Activated T-cell treated with anti-CD3 and anti-CD28 coated beads for 1 hour (primary cell): Measurements from ENCODE around the gene ADAMTS12.

Experiments used
- DNase-seq: peaks from one replicate; pipeline ENCODE4 v3.0.0-alpha.2; 2020; ENCODE audit warnings: low read depth

ADAMTS12 gene

DNA sequence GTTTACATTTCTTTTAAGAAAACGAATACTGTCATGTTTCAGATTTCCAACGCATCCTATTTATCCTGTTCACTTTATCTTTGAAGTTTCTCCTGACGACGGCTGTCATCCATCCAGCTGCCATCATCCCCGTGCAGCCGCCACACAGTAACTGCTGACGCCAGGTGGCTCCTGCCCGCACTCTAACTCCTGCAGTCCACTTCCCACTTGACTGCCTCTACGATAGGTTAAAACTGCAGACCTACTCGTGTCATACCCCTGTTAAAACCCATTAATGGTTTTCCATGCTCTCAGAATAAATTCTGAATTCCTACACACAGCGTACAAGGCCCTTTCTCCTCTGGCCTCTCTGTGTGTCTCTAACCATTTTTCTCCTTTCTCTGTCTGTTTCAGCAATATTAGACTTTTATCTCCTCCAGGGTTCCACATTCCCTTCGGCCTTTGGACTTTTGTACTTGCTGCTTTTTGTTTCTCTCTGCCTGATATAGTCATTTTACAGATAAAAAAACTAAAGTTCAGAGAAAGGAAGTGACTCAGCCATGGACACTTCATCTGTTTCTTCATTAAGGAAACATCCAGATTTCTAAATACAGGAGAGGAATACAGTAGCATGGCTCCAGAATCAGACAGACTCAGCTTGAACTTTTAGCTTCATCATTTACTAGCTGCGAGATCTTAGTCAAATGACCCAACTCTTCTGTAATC, 84.9 kb downstream of the ADAMTS12 start:
- DNase-seq: no peak

DNA sequence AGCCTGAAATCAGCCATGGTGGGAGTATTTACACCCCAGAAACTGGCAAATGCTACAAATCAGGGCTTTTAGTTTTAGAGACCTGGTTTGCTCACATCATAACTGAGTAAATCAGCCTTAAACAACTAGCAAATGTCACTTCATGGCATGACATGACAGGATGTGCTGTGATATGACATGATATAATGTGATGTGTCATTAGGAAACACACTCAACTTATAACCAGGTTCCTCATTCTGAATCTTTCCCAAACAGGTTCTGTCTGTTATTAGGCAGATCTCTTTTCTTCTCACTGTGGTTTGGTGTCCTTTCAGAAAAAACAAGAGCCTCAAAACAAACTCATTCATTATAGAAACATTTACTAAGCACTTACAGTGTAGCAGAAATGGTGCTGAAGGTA, 90.5 kb downstream of the ADAMTS12 start:
- DNase-seq: no peak

DNA sequence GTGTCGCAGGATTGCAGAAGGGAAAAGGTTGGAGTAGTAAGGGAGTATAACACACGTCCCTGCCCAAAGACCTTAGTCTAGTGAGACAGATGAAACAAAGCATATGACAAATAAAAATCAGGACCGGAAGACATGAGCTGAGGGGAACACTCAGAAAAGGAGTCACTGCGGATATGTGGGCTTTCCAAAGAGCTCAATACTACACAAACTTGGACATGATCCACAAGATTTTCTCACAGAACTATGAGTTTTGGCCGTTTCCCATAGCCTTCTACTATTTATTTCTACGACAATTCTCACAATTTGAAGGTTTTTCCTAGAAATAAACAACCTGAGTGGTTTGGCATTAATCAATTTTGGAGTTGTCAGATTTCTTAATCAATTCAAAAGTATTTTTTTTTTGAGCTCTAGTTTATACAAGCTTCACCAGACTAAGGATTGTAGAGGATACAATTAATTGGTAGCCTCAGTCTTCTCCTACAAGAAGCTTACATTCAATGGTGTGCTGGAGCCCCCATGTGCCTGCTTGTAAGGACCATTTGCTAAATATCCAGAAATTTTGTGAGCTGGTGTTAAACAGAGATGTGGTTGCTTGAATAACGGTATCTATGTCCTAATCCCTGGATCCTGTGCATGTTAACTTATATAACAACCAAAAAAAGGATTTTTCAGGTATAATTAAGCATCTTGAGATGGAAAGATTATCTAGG, 91.4 kb downstream of the ADAMTS12 start:
- no peak for DNase-seq

DNA sequence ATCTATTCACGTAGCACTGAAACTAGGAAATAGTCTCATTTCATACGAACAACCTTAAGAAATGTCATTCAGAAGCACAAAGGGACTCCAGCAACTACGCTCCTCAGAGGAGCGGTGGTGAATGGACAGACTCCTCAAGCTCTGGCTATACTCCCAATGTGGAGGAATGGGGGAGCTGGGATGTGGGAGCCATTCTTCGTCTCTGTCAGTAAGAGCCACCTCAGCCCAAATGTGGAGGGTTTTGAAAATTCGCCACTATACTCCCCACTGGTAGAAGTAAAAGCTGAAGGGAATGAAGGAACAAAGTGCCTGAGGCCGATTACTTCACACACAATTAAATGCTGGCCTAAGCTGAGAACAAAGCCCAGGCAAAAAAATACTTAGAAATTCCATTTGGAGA, 96.3 kb downstream of the ADAMTS12 start:
- DNase-seq: no peak

DNA sequence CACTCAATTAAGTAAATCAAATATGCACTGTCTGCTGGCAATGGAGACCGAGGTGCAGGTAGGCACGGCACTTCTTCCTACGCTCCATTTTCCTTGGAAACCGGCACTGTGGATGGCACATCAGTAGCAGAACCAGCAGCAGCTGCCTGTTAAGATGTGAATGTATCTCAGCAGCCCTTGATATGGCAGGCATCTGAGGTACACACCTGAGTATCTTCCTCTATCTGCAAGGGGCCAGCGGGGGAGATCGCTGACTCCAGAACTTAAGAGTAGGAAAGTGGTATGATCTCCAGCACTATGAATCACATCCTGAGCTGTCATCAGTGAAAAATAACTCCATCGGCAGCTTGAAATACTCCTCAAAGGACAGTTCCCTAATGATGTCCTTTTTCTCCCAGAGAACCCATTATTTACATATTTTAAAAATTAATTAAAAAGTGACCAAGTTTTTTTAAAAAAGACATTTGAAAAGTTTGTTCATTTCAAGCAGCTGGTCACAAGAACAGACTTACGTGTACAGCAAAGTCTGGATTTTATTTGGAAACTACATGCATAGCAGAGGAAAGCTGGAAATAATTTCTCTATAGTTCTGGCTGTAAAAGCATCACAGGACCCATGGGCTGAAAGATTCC, 97.1 kb downstream of the ADAMTS12 start:
- no peak for DNase-seq

DNA sequence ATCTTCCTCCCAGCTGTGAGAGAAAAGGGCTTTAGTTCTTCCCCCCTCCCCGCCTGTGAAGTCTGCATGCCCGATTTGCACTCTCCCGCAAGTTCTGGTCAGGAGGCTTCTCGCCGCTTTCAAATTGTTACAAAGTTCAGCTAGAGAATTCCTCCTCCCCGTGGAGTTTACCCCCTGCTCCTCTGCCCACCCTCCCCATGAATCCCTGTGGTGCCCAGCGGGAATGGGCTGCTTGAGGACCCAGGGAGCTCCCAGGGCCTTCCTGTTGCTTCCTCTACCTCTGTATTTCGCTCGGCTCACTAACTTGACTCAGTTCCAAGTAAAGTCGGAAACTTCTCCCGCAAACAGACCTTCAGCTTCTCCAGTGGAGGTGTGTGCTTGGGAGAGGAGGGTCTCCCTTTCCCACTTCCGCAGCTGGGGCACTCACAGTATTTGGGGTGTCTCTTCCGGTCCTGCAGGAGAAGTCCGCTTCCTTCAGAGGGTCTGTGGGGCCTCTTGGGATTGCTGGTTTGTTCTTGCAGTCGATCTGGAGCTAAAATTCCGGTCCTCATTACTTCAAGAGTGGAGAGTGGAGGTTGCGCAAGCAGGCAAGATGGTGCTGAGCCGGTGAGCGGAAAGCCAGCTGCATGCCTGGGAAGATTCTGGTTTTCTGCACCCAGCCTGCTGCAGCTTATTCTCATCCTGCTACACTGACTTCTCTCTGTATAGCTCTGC, 97.8 kb downstream of the ADAMTS12 start:
- DNase-seq: no peak

DNA sequence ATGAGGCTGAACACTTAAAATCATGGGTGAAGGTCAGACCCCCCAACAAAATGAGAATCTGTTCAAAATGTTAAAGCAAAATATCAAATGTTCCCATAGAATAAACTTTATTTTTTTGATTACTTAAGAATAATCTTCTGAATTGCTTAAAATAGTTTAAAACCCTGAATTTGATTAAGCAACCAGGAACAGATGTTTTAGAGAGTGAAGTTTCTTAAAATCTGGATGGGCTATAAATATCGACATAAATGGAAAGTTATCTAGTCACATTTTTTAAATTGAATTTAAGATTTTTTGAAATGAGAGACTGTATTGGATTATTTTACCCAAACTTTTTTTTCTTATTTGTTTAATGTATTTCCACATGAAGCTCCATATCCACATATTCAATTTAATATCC, 98.5 kb downstream of the ADAMTS12 start:
- no peak for DNase-seq

DNA sequence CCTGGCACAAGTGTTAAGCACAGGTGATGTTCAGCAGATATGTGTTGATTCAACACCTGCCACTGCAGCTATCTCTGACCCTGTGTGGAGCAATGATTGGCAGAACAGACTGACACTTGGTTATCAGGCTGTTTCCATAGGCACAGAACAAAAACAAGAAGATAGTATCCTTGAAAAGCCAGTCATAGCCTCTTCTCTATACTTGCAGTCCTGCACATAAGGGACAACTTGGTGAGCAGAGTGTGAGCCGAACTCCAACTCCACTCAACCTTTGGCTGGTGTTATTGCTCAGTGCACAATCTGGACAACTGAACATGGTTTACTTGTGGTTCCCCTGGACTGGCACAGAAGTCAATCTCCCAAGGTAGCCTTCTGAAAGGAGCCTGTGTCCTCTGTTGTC, 99.2 kb downstream of the ADAMTS12 start:
- no peak for DNase-seq

DNA sequence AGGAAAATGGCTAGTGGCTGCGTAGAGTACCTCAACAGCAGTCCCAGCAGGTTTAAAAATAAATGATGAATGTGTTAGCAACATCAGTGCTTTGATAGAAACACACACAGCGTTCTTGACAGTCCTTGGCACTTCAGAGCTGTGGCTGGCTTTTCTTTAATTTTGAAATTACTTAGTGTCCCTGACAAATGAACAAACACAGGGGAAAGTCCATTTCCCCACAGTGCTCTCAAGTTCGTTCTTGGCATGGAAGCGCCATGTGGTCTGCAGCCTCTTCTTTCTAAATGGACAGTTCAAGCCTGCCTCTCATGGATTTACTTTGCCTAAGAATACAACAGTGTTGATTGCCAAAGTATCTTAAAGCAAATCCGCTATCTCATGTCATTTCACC, 102.2 kb downstream of the ADAMTS12 start:
- no peak for DNase-seq

DNA sequence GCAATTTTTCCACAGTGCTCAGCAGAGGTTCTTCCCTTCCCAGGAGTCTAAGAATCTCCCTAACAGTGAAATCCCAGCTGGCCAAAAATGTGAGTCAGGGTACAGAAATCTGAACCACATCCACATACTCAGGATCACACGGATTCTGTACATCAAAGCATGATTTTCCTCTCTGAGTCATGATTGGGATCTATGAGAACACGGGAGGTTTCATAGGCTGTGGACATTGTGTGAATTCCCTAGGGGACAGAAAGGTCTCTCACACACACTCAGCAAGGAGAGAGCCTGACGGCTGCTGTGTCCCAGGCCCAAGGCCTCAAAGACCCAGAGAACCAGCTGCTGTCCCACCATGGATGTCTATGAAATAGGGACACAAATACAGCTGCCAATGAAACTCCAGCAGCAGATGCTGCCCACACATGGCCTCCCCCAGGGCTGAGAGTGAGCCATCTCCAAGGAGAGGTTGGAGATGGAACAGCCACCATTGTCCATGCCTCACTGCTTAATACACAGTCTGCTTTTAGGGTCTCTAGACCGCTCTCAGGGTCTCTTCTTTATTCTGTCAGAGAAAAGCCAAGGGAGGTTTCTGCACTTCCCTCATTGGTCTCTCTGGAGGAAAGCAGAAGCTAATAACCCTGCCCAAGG, 102.7 kb downstream of the ADAMTS12 start:
- DNase-seq: no peak

DNA sequence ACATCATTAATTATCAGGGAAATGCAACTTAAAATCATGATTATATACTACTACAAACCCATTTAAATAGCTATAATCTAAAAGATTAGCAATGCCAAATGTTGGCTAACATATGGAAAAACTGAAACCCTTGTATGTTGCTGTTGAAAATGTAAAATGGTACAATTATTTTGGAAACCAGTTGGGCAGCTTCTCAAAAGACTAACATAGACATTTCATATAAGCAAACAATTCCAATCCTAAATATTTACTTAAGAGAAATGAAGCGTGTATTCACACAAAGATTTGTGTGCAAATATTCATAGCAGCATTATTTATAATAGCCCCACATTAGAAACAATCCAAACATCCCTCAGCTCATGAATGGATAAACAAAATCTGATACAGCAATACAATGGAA, 106.2 kb downstream of the ADAMTS12 start:
- no peak for DNase-seq

DNA sequence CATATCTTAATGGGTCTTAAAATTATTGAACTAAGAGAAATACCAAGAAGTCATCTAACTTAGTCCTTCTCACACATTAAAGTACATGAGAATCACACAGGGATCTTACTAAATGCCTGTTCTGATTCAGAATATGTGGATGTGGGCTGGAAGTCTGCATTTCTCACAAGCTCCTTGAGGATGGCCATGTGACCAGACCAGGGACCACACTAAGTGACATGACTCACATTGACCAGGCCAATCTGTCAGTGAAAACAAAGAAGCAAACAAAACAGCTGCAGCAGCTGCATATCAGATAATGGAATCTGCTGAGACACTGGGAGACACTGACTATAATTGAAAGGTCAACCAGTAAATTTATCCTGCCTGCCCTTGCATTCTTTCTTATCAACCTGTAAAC, 110.5 kb downstream of the ADAMTS12 start:
- no peak for DNase-seq

DNA sequence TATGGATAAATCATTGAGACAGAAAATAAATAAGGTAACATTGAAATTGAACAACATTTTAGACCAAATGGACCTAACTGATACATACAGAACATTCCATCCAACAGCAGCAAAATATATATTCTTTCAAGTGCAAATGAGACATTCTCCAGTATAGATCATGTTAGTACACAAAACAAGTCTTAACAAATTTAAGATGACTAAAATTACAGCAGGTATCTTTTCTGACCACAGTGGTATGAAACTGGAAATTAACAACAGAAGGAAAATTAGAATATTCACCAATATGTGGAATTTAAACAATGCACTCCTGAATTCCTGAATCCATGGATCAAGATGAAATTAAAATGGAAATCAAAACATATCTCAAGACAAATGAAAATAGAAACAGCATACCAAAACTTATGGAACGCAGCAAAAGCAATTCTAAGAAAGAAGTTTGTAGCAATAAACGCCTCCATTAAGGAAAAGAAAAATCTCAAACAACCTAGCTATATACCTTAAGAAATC, 115.6 kb downstream of the ADAMTS12 start:
- DNase-seq: no peak

DNA sequence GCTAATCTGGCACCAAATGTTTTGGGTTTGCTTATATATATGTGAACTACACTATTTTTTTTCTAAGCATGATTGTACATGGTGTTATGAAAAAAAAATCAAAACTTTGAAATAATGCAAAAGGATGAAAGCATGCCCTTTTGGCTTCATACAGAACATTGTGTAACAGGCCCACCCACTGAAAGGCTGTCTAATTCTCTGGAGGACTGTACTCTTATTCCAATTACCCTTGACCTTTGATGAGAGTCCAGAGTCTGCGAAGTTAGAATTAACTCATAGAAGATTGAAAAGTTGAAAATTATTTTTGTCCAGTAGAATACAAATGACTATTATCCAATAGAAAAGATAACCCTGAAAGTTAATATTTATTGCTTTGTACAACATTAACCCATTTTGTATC, 117.4 kb downstream of the ADAMTS12 start:
- no peak for DNase-seq

DNA sequence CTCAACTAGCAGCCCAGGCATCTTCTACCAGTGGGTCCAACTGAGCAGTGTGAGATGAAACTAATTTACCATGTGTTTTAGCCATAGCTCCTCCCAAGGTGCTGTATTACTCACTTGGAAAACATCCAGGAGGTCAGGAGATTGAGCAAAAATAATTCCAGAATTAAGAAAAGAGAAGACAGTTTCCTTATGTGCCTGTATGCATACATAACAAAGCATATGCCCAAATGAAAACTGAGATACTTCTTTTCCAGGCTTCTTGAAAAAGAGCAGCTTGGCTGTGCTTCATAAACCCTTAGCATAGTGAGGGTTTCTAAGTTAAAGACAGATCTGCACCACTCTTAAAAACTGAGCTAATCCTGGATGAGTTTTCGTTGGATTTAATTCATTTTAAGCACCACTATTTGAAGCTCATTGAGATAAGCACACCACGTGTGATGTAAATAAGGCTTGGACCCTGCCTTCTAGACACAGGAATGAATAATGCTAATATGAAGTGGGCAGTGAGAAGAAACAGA, 119.4 kb downstream of the ADAMTS12 start:
- no peak for DNase-seq

DNA sequence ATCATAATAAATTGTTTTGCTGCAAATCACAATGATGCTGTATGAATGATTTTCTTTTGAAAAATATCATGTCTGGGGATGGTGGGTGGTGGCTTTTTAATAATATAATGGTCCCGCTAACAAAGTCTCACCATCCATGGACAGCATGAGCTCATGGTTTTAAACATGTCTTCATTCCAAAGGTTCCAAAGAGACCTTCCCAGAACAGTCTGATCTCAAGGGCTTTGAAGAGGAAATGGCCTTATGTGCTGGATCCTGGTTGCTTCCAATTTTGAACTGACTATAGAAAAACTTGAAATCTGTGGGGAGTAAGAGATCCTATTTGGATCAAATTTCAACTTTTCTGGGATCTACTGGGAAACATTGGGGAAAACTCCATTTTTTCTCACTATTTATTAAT, 121.8 kb downstream of the ADAMTS12 start:
- DNase-seq: no peak

DNA sequence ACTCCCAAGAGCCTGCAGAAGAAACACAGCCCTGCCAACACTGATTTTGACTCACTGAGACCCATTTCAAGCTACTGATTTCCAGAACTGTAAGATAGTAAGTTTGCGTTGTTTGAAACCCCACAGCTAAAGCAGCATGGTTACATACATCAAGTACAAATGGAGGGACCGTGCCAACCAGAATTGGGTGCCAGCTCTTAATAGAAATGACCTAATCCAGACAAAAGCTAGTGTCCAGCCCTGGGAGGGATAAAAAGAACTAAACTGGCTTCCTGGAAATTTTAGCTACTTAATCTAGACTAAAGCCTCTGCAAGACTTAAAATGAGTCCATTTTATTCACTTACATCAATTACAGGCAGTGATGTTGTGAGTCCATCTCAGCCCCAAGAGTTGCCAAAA, 122.6 kb downstream of the ADAMTS12 start:
- DNase-seq: no peak

DNA sequence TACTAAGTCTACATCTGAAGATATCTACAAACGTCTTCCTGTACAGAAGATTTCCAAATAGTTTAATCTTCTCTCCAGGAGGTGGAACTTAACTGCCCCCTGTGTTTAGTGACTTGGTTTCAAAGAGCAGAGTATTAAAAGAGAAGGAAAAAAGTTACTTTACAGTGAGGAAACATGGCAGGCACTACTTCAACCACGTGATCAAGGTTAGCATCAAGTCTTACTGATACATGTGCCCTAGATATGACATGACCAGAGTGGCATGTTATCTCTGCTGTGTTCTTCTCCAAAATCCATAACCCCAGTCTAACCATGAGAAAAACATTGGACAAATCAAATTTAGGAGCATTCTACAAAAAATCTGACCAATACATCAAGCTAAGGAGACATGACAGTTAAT, 125.8 kb downstream of the ADAMTS12 start:
- DNase-seq: no peak

DNA sequence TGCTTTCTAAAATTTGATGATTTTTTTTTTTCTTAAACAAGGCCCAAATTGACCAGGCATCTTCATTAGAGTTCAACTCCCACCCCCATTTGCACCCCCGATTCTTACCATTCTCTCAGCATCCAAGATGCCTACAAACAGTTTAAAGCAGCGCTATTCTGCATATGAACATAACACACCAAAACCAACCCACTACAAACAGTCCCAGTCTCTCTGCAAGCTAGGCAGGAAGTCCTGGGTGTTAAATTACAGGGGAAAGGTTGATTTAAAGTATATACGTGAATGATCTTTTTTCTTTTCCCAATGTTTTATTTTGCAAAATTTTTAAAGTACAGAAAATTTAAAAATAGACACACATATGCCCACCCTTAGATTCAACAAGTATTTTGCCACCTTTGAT, 127.0 kb downstream of the ADAMTS12 start:
- no peak for DNase-seq

DNA sequence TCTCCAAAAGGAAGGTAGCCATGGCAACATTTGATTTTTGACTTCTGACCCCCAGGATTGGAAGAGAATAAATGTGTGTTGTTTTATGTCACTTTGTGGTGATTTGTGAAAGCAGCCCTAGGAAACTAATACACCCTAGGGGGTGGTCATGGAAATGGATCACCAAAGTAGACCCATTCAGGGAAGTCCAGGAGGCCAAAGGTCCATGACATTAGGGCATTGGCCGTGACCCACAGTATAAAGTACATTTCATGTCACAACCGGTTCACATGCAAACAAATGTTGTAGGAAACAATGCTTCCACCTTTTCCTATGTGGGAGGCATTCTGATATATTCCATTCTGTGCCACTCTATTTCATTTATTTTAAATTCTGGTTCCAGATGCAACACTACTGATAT, 128.4 kb downstream of the ADAMTS12 start:
- DNase-seq: no peak

DNA sequence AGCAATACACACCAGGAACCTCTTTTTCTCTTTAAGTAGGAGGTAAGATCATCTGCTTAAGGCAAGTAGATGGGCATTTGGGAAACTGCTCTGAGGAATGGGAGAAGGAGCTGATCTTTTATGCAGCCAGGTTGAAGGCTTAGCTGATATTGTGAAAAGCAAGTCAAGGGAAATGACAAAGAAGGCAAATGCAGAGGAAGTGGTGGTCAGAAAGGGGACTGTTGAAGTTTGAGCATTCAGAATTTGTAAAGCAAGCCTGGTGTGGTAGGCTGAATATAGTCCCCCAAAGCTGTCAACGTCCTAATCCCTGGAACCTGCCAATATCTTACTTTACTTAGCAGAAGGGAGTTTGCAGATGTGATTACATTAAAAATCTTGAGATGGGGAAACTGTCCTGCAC, 128.9 kb downstream of the ADAMTS12 start:
- no peak for DNase-seq

DNA sequence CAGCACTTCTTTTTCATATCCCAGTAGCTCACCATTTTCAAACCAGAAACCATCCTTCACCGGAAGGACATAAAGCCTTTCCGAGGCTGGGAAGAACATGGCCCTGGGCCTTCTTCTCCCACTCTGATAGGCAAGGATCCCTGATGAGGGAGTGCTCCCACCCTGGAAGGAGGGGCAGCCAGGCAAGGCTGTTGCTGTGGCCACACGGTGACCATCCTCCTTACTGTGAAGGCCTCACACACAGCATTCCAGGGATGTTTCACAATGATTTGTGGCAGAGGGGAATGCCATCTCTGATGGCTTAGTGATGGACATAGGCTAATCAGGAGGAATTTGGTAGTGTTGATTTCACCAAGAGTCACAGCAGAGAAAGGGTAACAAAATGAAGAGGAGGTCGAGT, 130.7 kb downstream of the ADAMTS12 start:
- DNase-seq: no peak
